Measurements from ENCODE around the gene NEK3.
"Not testable (repeated sequence)": the region's sequence is repeated elsewhere in the genome, so short reads cannot be mapped to it uniquely, and the experiment has no call there.

The NEK3 gene

DNA sequence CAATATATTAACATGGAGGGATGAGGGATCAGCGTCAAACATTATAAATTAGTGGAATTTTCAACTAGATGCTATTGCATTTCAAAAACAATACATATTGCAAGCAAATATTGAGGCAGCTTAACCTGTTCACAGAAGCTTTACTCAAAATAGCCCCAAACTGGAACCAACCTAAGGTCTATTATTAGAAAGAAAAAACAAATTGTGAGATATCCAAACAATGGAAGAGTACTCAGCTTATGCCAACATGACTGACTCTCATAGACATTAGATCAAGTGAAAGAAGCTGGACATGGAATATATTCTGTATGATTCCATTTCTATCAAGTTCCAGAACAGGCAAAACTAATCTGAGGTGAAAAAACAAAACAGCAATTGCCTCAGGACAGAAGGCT is 27.6 kb upstream of the NEK3 start:
- TF ChIP-seq, protein P1, sequence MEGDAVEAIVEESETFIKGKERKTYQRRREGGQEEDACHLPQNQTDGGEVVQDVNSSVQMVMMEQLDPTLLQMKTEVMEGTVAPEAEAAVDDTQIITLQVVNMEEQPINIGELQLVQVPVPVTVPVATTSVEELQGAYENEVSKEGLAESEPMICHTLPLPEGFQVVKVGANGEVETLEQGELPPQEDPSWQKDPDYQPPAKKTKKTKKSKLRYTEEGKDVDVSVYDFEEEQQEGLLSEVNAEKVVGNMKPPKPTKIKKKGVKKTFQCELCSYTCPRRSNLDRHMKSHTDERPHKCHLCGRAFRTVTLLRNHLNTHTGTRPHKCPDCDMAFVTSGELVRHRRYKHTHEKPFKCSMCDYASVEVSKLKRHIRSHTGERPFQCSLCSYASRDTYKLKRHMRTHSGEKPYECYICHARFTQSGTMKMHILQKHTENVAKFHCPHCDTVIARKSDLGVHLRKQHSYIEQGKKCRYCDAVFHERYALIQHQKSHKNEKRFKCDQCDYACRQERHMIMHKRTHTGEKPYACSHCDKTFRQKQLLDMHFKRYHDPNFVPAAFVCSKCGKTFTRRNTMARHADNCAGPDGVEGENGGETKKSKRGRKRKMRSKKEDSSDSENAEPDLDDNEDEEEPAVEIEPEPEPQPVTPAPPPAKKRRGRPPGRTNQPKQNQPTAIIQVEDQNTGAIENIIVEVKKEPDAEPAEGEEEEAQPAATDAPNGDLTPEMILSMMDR (IDR thresholded peaks at IDR 0.05; ENCODE audit: low read length, missing control alignments): no peak
- DNase-seq (ENCODE audit: low read depth): no peak
- no peak overlapping the region for H3K4me3 ChIP-seq (replicated peaks; ENCODE audit: low read depth, low read length)

DNA sequence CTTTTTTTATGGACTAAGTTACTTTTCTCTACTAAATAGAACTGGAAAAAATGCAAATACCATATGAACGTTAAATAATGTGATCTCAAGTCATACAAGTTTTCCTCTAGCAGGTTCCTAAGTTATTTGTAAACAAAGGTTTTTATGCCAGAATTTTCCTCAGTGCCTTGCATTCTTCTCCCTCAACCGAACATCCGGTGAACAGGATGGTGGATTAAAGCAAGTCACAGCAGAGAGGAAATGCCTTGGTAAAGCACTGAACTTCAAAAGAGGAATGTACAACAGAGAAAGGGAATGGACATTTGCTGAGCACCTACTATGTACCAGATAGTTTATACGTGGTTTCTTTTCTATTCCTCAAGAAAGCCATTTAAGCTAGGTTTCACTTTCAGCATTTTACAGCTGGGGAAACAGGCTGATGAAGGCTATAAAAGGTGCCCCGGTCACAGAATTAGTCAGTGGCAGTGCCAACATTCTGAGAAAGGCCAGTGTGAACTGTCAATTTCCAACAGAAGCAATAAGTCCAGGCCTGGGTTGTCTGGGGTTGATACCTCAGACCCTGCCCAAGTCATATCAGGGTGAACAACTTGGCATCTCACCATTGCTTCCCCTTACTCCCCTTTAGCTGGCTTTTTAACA is 22.0 kb upstream of the NEK3 start:
- DNase-seq (ENCODE audit: low read depth); H3K4me3 ChIP-seq (replicated peaks; ENCODE audit: low read depth, low read length): not testable (repeated sequence)

DNA sequence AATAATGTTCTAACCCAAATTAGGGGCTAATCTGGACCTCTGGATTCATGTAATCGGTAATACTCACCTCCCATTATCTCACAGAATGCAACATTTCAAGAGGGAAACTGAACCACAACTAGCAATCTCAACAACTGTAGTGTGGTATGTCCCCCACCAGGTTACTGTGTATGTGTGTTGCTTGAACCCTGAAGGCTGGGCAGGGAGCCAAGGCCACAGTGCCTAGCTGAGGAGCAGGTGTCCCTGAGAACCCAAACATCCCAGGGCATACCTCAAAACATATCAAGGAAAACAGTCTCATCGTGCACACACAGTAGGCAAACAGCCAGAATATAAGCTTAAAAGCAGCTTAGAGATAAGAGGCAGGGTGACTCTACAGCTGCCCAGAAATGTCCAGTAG is 20.5 kb upstream of the NEK3 start:
- no peak for DNase-seq (ENCODE audit: low read depth)
- TF ChIP-seq, protein P1 (IDR thresholded peaks at IDR 0.05; ENCODE audit: low read length, missing control alignments): no peak
- no peak overlapping the region for H3K4me3 ChIP-seq (replicated peaks; ENCODE audit: low read depth, low read length)

DNA sequence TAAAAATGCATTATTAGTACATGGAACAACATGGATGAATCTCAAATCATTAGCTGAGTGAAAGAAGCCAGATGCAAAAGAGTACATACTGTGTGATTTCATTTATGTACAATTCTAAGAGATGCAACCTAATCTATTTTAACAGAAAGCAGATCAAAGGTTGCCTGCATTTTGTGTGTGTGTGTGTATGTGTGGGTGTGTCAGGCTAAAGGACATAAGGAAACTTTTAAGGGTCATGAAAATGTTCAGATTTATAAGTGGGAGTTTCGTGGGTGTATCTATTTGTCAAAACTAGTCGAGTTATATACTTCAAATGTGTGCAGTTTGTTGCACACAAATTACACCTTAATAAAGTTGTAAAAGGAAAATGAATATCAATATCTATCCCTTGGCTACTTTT is 17.9 kb upstream of the NEK3 start:
- no peak overlapping the region for H3K4me3 ChIP-seq (replicated peaks; ENCODE audit: low read depth, low read length)
- no peak for DNase-seq (ENCODE audit: low read depth)
- TF ChIP-seq, protein P1 (IDR thresholded peaks at IDR 0.05; ENCODE audit: low read length, missing control alignments): no peak

DNA sequence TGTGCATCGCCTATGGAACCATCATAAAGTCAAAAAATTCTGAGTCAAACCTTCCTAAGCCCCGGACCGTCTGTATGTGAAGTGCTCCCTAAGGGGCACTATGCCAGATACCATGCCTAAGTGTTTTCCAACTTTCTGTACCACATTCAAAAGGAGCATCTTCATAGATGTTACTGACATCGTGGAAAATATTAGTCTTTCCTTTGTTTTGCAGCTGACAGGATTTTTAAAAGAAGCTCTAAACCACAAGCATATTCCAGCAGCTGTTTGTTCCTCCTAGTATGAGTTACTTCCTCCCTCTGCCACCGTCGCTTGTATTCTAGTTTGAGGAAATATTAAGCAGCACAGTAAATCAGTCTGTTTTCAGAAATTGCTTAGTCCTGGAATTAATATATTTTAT is 14.6 kb upstream of the NEK3 start:
- not testable (repeated sequence) for H3K4me3 ChIP-seq (replicated peaks; ENCODE audit: low read depth, low read length); DNase-seq (ENCODE audit: low read depth)

DNA sequence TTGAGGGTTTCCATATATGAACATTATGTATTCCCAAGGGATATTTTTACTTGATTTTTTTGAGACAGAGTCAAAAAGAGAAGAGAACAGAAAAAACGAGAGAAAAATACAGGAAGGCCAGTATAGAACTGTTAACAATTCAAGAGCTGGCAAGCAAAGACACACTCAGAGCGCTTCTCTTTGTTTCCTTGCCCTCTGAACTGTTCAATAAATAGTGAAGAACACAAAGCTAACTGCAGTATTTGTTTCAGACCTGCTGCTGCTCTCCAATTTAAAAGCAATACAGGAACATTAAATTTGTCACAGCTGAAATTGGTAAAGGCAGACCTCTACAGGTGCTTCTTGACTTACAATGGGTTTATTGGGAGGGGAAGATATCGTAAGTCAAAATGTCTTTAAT is 14.0 kb upstream of the NEK3 start:
- no peak for DNase-seq (ENCODE audit: low read depth)
- TF ChIP-seq, protein P1 (IDR thresholded peaks at IDR 0.05; ENCODE audit: low read length, missing control alignments): no peak
- no peak overlapping the region for H3K4me3 ChIP-seq (replicated peaks; ENCODE audit: low read depth, low read length)

DNA sequence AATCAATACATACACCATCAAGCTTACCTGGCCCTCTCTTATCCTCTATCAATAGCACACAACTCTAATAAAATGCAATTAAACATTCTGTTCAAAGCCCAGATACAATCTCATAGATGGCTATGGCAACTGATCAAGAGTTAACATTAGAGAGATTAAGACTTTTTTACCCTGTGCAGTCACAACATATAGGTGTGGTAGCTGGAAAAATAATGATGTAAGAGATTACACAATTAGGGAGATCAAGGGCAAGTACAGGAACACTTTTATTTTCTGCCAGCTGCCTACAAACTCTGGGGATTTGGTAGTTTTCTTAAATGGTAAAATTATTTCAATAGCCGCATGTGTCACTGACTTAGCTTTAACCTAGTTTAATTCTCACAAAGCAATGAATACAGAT is 12.3 kb upstream of the NEK3 start:
- H3K4me3 ChIP-seq (replicated peaks; ENCODE audit: low read depth, low read length); DNase-seq (ENCODE audit: low read depth): not testable (repeated sequence)

DNA sequence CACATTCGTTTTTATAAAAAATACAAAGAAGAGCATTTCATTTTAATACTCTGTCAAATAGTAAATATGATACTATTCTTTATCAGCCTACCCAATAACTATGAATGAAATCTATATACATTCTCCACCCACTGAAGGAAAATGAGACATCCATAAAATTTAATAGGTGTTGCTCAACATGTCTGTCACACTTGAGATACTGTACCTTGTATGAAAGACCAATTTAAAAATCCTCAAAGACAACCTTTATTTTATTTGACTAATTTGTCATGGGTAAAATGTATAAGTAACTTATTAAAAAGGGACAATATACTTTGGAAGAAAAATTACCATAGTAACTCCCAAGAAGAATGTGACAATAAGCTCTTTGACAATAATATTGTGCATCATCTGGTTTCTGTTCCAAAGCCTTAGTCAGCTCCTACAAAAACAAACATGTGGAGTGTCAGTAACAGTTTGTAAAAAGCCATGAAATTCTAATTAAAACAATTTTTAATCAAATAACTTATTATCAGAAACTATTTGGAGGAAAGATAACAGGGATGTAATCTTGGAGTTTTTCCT is 11.5 kb upstream of the NEK3 start:
- DNase-seq (ENCODE audit: low read depth); H3K4me3 ChIP-seq (replicated peaks; ENCODE audit: low read depth, low read length): not testable (repeated sequence)

DNA sequence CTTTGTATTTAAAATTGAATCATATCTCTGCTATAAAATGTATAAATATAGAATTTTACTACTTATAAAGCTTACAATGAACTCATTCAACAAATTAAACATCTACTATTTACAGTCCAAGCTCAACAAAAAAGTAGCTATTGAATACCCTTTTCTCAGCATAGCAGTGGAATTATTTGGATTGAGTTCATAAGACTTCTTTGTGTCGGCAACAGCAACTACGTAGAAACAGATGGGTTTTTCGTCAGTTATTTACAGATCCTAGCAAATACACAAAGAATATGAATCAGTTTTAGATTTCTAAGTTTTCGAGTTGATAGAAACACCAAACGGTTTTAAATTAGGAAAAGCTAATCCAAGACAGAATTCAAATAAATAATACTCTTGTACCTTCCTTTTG is 10.4 kb upstream of the NEK3 start:
- TF ChIP-seq, protein P1 (IDR thresholded peaks at IDR 0.05; ENCODE audit: low read length, missing control alignments): no peak
- DNase-seq (ENCODE audit: low read depth): no peak
- H3K4me3 ChIP-seq (replicated peaks; ENCODE audit: low read depth, low read length): no peak overlapping the region
